Erythroblast (primary cell): ENCODE results near the gene ZBTB43.

Source experiments
- DNase-seq, 2 experiments: peaks; one replicate each; lab custom pipeline; 2025; lab: John Stamatoyannopoulos, UW
- GATA1 ChIP-seq: IDR thresholded peaks from 2 replicates; pipeline ENCODE4 v1.6.1; 2011; ENCODE audit warnings: low read depth, mild to moderate bottlenecking, control low read depth, low read length, moderate library complexity
- POLR2A ChIP-seq: IDR thresholded peaks from 2 replicates; pipeline ENCODE4 v1.6.1; 2011; ENCODE audit warnings: mild to moderate bottlenecking, low read length

ZBTB43 gene

DNA sequence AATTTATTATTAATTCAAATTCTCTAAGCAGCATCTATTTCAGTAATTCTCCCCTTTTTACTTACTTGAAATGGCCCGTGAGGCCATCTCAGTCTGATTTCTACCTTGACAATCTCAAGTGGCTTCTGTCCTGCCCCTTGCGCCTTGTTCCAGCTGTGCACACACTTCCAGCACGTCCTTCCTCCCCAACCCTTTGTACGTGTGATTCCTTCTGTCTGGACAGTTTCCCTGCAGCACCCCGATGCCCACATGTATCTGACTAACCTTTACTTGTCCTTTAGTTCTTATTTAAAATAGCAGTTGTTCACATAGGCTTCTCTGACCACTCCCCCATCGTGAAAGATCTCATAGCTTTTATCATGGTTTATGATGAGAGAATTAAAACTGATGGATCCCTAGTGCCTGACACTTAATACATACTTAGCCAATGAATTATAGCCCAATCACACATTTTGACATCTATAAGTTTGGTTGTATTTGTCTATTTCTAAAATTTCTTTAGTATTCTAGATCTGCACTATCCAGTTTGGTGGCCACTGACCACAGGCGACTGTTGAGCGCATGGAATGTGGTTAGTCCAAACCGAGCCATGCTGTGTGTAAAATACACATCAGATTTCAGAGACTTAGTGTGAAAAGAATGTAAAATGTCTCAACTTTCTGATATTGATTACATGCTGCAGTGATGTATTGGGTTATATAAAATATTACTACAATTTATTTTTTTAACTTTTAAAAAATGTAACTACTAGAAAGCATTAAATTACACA, 69.9 kb downstream of the ZBTB43 start:
- TF ChIP-seq GATA1 (no peak), POLR2A (no peak)
- DNase-seq = no peak

DNA sequence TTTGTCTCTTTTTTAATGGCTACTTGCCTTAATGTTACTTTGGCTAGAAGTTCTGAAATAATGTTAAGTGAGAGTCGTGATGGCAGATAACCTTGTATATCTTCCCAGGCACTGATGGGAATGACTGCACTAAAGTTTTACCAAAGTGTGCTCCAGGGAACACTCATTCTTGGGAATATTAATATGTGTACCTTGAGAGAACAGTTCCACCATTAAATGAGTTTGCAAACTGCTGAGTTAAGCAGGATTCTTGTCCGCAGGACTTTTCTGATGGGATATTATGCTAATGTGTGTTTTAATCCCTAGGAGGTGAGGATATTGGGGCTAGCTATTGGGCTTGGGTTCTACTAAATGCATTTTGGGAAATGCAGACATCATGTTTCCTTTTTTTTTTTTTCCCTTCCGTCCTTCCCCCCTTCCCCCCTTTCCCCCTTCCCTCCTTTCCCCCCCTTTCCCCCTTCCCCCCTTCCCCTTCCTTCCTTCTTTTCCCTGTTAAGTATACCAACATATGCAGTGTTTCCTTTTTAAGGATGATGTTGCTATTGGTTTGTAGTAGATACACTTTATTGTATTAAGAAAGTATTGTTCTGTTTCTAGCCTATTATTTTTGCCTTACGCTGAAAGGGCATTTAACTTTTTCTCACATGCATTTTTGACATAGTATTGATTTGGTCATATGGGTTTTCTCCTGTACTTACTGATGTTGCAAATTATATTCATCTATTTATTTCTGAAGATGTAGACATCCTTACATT, 71.1 kb downstream of the ZBTB43 start:
- DNase-seq = no peak
- TF ChIP-seq POLR2A (no peak), GATA1 (no peak)

DNA sequence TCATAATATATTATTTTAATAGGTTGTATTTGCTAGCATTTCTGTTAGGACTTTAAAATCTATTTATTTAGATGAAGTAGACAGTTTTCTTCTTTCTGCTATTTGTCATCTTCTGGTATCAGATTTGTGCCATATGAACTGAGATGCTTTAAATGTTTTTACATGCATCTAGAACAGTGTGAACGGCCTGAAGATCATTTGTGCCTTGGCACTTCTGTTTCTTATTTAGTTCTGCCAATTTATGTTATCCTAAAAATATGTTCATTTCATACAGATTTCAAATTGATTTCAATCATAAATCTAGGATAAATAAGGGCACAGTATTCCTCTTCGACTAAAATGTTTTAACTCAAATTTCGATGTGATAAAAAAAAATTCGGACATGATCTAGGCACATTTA, 71.7 kb downstream of the ZBTB43 start:
- no peak for DNase-seq
- TF ChIP-seq GATA1 (no peak), POLR2A (no peak)

DNA sequence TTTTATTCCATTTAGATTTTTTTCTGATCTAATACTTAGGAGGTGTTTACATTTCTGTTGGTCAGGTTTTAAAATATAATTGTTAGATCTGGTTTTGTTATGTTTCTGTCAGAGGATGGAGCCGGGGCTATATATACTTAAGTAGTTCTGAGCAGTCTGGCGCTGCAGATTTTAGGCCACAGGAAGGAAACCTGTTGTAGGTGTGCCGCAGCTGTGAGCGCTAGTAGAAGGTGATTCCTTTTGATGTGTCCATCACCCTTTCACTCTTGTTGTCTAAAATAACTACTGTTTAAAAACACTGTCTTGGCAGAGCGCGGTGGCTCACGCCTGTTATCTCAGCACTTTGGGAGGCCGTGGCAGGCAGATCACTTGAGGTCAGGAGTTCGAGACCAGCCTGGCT, 72.6 kb downstream of the ZBTB43 start:
- TF ChIP-seq POLR2A (no peak), GATA1 (no peak)
- no peak for DNase-seq

DNA sequence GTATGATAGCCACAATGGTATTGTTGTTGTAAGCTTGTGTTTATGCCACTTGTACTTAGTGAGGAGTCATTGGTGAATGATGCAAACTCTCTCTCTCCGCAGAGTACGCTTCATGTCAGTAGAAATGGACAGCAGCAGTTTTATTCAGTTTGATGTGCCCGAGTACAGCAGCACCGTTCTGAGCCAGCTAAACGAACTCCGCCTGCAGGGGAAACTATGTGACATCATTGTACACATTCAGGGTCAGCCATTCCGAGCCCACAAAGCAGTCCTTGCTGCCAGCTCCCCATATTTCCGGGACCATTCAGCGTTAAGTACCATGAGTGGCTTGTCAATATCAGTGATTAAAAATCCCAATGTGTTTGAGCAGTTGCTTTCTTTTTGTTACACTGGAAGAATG, 74.4 kb downstream of the ZBTB43 start:
- DNase-seq = no peak
- TF ChIP-seq GATA1 (no peak), POLR2A (no peak)

DNA sequence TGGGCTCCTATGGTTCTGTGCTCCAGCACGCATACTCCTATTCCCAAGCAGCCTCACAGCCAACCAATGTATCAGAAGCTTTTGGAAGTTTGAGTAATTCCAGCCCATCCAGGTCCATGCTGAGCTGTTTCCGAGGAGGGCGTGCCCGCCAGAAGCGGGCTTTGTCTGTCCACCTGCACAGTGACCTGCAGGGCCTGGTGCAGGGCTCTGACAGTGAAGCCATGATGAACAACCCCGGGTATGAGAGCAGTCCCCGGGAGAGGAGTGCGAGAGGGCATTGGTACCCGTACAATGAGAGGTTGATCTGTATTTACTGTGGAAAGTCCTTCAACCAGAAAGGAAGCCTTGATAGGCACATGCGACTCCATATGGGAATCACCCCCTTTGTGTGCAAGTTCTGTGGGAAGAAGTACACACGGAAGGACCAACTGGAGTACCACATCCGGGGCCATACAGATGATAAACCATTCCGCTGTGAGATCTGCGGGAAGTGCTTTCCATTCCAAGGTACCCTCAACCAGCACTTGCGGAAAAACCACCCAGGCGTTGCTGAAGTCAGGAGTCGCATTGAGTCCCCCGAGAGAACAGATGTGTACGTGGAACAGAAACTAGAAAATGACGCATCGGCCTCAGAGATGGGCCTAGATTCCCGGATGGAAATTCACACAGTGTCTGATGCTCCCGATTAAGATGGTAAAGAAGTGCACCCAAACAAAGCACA, 75.5 kb downstream of the ZBTB43 start:
- DNase-seq = no peak
- no peak for TF ChIP-seq POLR2A
- TF ChIP-seq GATA1 = no peak

DNA sequence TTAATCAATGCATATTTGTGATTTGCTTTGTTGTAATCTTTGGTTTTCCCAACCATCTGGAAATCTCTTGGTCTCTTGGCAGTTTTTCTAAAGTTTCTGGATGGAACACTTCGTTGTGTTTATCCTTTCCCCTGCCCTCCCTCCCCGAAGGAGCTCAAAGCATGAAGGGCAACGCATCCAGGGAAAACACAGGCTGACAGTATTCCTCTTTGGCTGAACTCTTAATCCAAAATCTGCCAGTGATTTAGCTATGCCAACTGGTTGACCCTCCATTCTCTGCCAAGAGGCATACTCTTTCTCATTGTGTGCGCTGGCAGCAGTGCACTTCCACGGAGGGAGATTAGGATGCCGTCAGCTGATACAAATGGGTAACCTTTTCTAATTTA, 76.1 kb downstream of the ZBTB43 start:
- no peak for DNase-seq
- no peak for TF ChIP-seq GATA1
- TF ChIP-seq POLR2A = no peak

DNA sequence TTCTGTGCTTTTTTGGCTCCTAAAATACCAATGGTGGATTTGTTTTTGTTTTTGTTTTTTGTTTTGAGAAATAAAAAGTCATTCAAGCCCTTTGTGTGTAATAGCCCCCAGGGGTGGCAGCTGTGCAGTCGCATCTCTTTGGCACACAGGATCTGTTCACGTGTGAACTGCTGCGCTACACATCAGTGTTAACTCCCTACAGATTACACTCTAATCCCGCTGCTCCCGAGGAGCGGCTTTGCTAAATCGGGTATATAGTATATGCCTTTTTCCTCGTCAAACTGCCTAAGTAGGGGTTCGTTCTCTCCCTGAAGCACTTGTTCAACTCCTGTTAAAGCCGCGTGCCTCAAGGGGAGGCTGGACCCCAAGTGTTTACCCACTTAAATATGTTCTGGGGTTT, 77.9 kb downstream of the ZBTB43 start:
- no peak for DNase-seq
- TF ChIP-seq POLR2A (no peak), GATA1 (no peak)

DNA sequence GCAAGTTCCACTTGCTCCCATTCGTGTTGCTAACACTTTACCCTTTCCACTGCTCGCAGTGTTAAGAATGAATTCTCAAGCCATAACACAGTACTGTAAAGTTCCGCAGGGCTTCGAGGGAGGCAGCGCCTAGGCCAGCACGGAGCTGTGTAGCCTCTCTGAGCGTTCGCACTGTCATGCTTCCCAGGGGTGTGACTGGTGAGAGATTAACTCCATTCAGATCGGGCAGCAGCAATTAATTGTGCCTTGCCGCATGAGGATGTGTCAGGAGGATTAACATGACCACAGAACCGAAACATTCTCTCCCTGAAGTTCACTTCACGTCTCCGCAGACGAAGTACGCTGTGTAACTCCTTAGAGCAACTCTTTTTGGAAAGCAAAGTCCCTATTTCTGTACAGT, 78.8 kb downstream of the ZBTB43 start:
- DNase-seq = peak in 1 of 2 experiments; percentile 12
- no peak for TF ChIP-seq GATA1
- no peak for TF ChIP-seq POLR2A

DNA sequence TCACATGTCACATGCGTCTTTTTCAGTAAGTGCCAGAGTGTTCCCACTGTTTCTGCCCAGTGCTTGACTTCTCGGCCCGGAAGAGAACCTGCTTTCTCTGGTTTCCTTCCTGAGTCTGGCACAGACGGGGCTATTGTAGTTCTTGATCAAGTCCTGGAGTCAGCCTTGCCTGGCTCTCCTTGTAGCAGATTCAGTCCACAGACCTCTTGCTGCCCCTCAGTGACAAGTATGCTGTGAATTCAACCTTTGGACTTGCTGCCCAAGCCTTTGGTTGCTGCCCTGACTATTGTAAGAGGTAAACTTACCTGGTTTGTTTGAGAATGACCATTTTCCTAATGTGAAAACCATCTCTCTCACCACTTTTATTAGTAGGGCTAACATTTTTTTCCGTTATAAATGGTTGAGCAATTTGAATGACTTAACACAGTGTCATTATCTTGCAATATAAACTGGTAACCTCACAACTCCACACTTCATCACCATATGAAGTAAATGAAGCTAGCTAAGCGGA, 80.3 kb downstream of the ZBTB43 start:
- DNase-seq = peak in 1 of 2 experiments; percentile 29
- TF ChIP-seq POLR2A = no peak
- no peak for TF ChIP-seq GATA1

DNA sequence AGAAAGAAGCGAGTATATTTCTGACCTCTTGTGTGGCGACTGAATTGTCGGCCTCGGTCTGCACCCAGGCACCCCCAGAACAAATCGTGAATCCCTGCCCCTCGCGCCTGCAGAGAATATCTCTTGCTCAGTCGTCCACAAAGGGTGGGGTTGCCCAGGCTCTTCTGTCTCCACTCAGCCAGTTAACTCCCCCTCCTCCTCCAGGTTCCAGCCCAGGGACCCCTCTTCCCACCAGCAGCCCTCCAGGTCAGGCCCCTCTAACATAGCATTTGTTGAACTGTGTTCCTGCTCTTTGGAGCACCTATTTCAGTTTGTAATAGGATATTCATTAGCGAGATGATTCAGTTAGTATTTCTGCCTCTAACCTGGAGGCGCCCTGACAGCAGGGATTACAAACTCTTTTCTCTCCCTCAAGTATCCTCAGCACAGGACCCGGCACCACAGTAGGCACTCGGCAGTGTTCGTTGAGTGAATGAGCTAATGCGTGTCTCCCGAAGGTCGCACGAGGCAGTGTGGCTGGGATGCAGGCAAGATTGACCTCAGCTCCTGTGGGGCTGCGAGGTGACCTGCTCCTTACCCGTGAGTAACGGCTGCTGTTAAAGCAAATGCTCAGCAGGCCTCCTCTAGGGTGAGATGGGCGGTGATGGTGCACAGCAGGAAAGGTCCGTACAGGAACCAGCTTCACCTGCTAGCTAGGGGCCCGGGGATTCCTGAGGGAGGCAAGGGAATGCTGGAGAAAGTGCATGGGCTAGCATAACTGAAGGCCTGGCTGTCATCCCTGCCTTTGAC, 81.4 kb downstream of the ZBTB43 start:
- no peak for DNase-seq
- TF ChIP-seq POLR2A = no peak
- TF ChIP-seq GATA1 = no peak

DNA sequence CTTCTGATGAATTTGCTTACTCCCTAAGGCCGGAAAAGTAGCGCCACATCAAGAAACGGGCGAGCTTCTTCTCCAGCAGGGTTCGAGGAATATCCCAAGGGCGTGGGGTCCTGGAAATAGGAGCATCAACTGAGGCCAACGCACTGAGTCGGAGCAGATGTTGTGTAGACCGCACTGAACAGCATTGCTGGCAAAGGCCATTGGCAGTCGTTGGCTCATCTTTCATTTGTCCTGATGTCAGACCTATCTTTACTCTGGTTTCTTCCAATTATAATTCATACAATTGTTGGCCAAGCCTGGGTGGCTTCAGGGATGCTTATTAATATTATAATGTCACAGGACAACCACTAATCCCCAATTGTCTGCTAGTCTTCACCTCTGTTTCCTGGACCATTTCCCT, 82.1 kb downstream of the ZBTB43 start:
- TF ChIP-seq GATA1 (no peak), POLR2A (no peak)
- no peak for DNase-seq
